Measurements from ENCODE around the gene CPPED1.
"Not testable (repeated sequence)": the region's sequence is repeated elsewhere in the genome, so short reads cannot be mapped to it uniquely, and the experiment has no call there.

CPPED1 gene

GRCh38 chr16:12801511-12802042 is 2.1 kb downstream of the CPPED1 start:
- no peak for DNase-seq

- no peak for DNase-seq
Observed at GRCh38 chr16:12800817-12801216, 2.9 kb downstream of the CPPED1 start.

- not testable (repeated sequence) for DNase-seq
Observed at GRCh38 chr16:12799996-12800395, 3.7 kb downstream of the CPPED1 start.

- DNase-seq: no peak
Observed at GRCh38 chr16:12798846-12799245, 4.8 kb downstream of the CPPED1 start.

- DNase-seq: no peak
Observed at GRCh38 chr16:12798171-12798570, 5.5 kb downstream of the CPPED1 start.

- no peak for DNase-seq
Observed at GRCh38 chr16:12796498-12796897, 7.2 kb downstream of the CPPED1 start.

GRCh38 chr16:12794486-12795387 is 8.9 kb downstream of the CPPED1 start:
- DNase-seq: no peak

- no peak for DNase-seq
Observed at GRCh38 chr16:12793865-12794240, 9.8 kb downstream of the CPPED1 start.

GRCh38 chr16:12793120-12793864 is 10.4 kb downstream of the CPPED1 start:
- no peak for DNase-seq

- DNase-seq: not testable (repeated sequence)
Observed at GRCh38 chr16:12792528-12792927, 11.2 kb downstream of the CPPED1 start.

GRCh38 chr16:12791340-12791739 is 12.3 kb downstream of the CPPED1 start:
- no peak for DNase-seq

- DNase-seq: no peak
Observed at GRCh38 chr16:12788758-12789157, 14.9 kb downstream of the CPPED1 start.

- no peak for DNase-seq
Observed at GRCh38 chr16:12786081-12786480, 17.6 kb downstream of the CPPED1 start.

GRCh38 chr16:12784076-12784475 is 19.6 kb downstream of the CPPED1 start:
- no peak for DNase-seq

GRCh38 chr16:12781777-12782176 is 21.9 kb downstream of the CPPED1 start:
- no peak for DNase-seq

- DNase-seq: no peak
Observed at GRCh38 chr16:12780467-12780866, 23.2 kb downstream of the CPPED1 start.

GRCh38 chr16:12778726-12779125 is 25.0 kb downstream of the CPPED1 start:
- DNase-seq: no peak

GRCh38 chr16:12775656-12776236 is 27.9 kb downstream of the CPPED1 start:
- DNase-seq: no peak

- DNase-seq: no peak
Observed at GRCh38 chr16:12773221-12773620, 30.5 kb downstream of the CPPED1 start.

- peak; percentile 66 for DNase-seq
Observed at GRCh38 chr16:12771341-12771798, 32.3 kb downstream of the CPPED1 start.

GRCh38 chr16:12769525-12769924 is 34.2 kb downstream of the CPPED1 start:
- no peak for DNase-seq

GRCh38 chr16:12767897-12768296 is 35.8 kb downstream of the CPPED1 start:
- no peak for DNase-seq

GRCh38 chr16:12766853-12767252 is 36.8 kb downstream of the CPPED1 start:
- DNase-seq: no peak
